ENCODE measurements around the gene ADORA1.

The ADORA1 gene

GRCh38 chr1:203142124-203142523, 14.6 kb downstream of the ADORA1 start:
- H3K27me3 Mint-ChIP-seq: no peaks in the 10 kb centered on the region

GRCh38 chr1:203142684-203143408, 15.3 kb downstream of the ADORA1 start:
- Mint-ChIP-seq H3K4me1 (no peaks in the 10 kb centered on the region), H3K9me3 (no peaks in the 10 kb centered on the region), H3K36me3 (no peaks in the 10 kb centered on the region), H3K27me3 (no peaks in the 10 kb centered on the region), H3K4me3 (no peak overlapping the region), H3K27ac (no peak overlapping the region)

More at GRCh38 chr1:203142124-203142523, 14.6 kb downstream of the ADORA1 start:
- H3K27ac Mint-ChIP-seq: no peak overlapping the region
- no peaks in the 10 kb centered on the region for H3K4me1 Mint-ChIP-seq
- no peak overlapping the region for H3K4me3 Mint-ChIP-seq
- H3K9me3 Mint-ChIP-seq: no peaks in the 10 kb centered on the region
- no peaks in the 10 kb centered on the region for H3K36me3 Mint-ChIP-seq

- H3K9me3 Mint-ChIP-seq: no peaks in the 10 kb centered on the region
- H3K27ac Mint-ChIP-seq: no peak overlapping the region
- no peaks in the 10 kb centered on the region for H3K36me3 Mint-ChIP-seq
- no peak overlapping the region for H3K4me3 Mint-ChIP-seq
- no peaks in the 10 kb centered on the region for H3K4me1 Mint-ChIP-seq
- no peaks in the 10 kb centered on the region for H3K27me3 Mint-ChIP-seq
Observed at GRCh38 chr1:203143641-203144040, 16.1 kb downstream of the ADORA1 start.

GRCh38 chr1:203144661-203145060, 17.1 kb downstream of the ADORA1 start:
- Mint-ChIP-seq H3K9me3 (no peaks in the 10 kb centered on the region), H3K27me3 (no peaks in the 10 kb centered on the region), H3K27ac (no peak overlapping the region), H3K36me3 (no peaks in the 10 kb centered on the region), H3K4me3 (no peak overlapping the region), H3K4me1 (no peaks in the 10 kb centered on the region)

GRCh38 chr1:203145321-203146041, 18.0 kb downstream of the ADORA1 start:
- Mint-ChIP-seq H3K9me3 (no peaks in the 10 kb centered on the region), H3K4me3 (no peak overlapping the region), H3K27ac (no peak overlapping the region), H3K27me3 (no peaks in the 10 kb centered on the region), H3K4me1 (no peaks in the 10 kb centered on the region), H3K36me3 (no peaks in the 10 kb centered on the region)

- Mint-ChIP-seq H3K27me3 (no peaks in the 10 kb centered on the region), H3K36me3 (no peaks in the 10 kb centered on the region), H3K4me3 (no peak overlapping the region), H3K4me1 (no peaks in the 10 kb centered on the region), H3K27ac (no peak overlapping the region), H3K9me3 (no peaks in the 10 kb centered on the region)
Observed at GRCh38 chr1:203146042-203146369, 18.5 kb downstream of the ADORA1 start.

- Mint-ChIP-seq H3K36me3 (no peaks in the 10 kb centered on the region), H3K9me3 (no peaks in the 10 kb centered on the region), H3K4me3 (no peak overlapping the region), H3K4me1 (no peaks in the 10 kb centered on the region), H3K27me3 (no peaks in the 10 kb centered on the region), H3K27ac (no peak overlapping the region)
Observed at GRCh38 chr1:203146537-203146936, 19.0 kb downstream of the ADORA1 start.

- H3K9me3 Mint-ChIP-seq: no peaks in the 10 kb centered on the region
- no peaks in the 10 kb centered on the region for H3K27me3 Mint-ChIP-seq
- H3K27ac Mint-ChIP-seq: no peak overlapping the region
- no peak overlapping the region for H3K4me3 Mint-ChIP-seq
- H3K36me3 Mint-ChIP-seq: no peaks in the 10 kb centered on the region
- H3K4me1 Mint-ChIP-seq: no peaks in the 10 kb centered on the region
Observed at GRCh38 chr1:203147376-203147775, 19.9 kb downstream of the ADORA1 start.

GRCh38 chr1:203148127-203148526, 20.6 kb downstream of the ADORA1 start:
- Mint-ChIP-seq H3K4me3 (no peak overlapping the region), H3K27me3 (no peaks in the 10 kb centered on the region), H3K27ac (no peak overlapping the region), H3K36me3 (no peaks in the 10 kb centered on the region), H3K4me1 (no peaks in the 10 kb centered on the region), H3K9me3 (no peaks in the 10 kb centered on the region)

GRCh38 chr1:203148579-203148978, 21.1 kb downstream of the ADORA1 start:
- no peaks in the 10 kb centered on the region for H3K9me3 Mint-ChIP-seq
- no peaks in the 10 kb centered on the region for H3K4me1 Mint-ChIP-seq
- H3K4me3 Mint-ChIP-seq: no peak overlapping the region
- H3K27me3 Mint-ChIP-seq: no peaks in the 10 kb centered on the region
- no peaks in the 10 kb centered on the region for H3K36me3 Mint-ChIP-seq
- H3K27ac Mint-ChIP-seq: no peak overlapping the region

- no peak overlapping the region for H3K27ac Mint-ChIP-seq
- no peaks in the 10 kb centered on the region for H3K9me3 Mint-ChIP-seq
- no peak overlapping the region for H3K4me3 Mint-ChIP-seq
- H3K4me1 Mint-ChIP-seq: no peaks in the 10 kb centered on the region
- no peaks in the 10 kb centered on the region for H3K36me3 Mint-ChIP-seq
- H3K27me3 Mint-ChIP-seq: no peaks in the 10 kb centered on the region
Observed at GRCh38 chr1:203149188-203149840, 21.8 kb downstream of the ADORA1 start.

GRCh38 chr1:203150511-203151297, 23.2 kb downstream of the ADORA1 start:
- Mint-ChIP-seq H3K9me3 (no peaks in the 10 kb centered on the region), H3K4me1 (no peaks in the 10 kb centered on the region), H3K4me3 (no peak overlapping the region), H3K27me3 (no peaks in the 10 kb centered on the region), H3K27ac (no peak overlapping the region), H3K36me3 (no peaks in the 10 kb centered on the region)

GRCh38 chr1:203151362-203152157, 24.0 kb downstream of the ADORA1 start:
- no peaks in the 10 kb centered on the region for H3K4me1 Mint-ChIP-seq
- H3K4me3 Mint-ChIP-seq: no peak overlapping the region
- H3K27me3 Mint-ChIP-seq: no peaks in the 10 kb centered on the region
- no peaks in the 10 kb centered on the region for H3K36me3 Mint-ChIP-seq
- no peaks in the 10 kb centered on the region for H3K9me3 Mint-ChIP-seq
- no peak overlapping the region for H3K27ac Mint-ChIP-seq

- no peak overlapping the region for H3K4me3 Mint-ChIP-seq
- H3K27ac Mint-ChIP-seq: no peak overlapping the region
- no peaks in the 10 kb centered on the region for H3K4me1 Mint-ChIP-seq
- H3K27me3 Mint-ChIP-seq: no peaks in the 10 kb centered on the region
- no peaks in the 10 kb centered on the region for H3K36me3 Mint-ChIP-seq
- H3K9me3 Mint-ChIP-seq: no peaks in the 10 kb centered on the region
Observed at GRCh38 chr1:203152158-203153034, 24.9 kb downstream of the ADORA1 start.
